C4-2B (cell line): Measurements from ENCODE around the gene CFH.

ENCODE experiments used
- ZFX ChIP-seq: fragments of 450-650 bp; IDR thresholded peaks from 2 replicates; pipeline ENCODE4 v1.6.1; 2017
- TF ChIP-seq, protein P1 (sequence below): fragments of 450-650 bp; conservative IDR thresholded peaks from 2 replicates; pipeline ENCODE4 v1.5.1; 2017; ENCODE audit warnings: mild to moderate bottlenecking

DNA sequence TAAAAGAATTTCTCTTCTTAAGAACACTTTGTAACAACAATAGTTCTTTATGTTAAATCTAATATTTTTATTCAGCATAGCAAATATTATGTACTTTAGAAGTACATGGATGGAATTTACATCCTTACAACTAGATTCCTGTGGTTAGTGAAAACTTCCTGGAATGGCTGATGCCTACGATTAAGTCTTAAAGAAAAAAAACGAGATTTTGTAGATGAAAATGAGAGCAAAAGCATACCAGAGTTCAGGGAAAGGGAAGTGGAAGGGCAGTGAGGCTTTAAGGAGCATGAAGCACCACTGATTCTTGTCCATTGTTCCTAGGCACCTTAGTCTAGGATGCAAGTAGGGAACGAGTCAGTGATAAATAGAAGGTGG, 26.7 kb downstream of the CFH start:
- TF ChIP-seq, protein P1, sequence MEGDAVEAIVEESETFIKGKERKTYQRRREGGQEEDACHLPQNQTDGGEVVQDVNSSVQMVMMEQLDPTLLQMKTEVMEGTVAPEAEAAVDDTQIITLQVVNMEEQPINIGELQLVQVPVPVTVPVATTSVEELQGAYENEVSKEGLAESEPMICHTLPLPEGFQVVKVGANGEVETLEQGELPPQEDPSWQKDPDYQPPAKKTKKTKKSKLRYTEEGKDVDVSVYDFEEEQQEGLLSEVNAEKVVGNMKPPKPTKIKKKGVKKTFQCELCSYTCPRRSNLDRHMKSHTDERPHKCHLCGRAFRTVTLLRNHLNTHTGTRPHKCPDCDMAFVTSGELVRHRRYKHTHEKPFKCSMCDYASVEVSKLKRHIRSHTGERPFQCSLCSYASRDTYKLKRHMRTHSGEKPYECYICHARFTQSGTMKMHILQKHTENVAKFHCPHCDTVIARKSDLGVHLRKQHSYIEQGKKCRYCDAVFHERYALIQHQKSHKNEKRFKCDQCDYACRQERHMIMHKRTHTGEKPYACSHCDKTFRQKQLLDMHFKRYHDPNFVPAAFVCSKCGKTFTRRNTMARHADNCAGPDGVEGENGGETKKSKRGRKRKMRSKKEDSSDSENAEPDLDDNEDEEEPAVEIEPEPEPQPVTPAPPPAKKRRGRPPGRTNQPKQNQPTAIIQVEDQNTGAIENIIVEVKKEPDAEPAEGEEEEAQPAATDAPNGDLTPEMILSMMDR: no peak
- no peak for TF ChIP-seq ZFX
